Measurements from ENCODE around the gene RPS15. TPM values are rescaled to one million over a fixed set of nuclear protein-coding genes. Genes with fewer than 3 reads are reported as not detected.
"Not testable (repeated sequence)": the region's sequence is repeated elsewhere in the genome, so short reads cannot be mapped to it uniquely, and the experiment has no call there.

RPS15 gene
- total RNA-seq, 2 experiments from 2014 or later = 1,158 to 1,387 TPM

GRCh38 chr19:1475751-1476437 lies 37.7 kb downstream of the RPS15 start:
- DNase-seq = no peak
- H3K36me3 Mint-ChIP-seq (ENCODE audit: low read depth) = peaks cover 3% of the 10 kb centered on the region
- H3K27me3 Mint-ChIP-seq = peaks cover 6% of the 10 kb centered on the region
- ChIA-PET POLR2A (no interaction called here), CTCF (interaction anchor here (0.6 to 0.9 kb wide), 2 partner anchors 197 to 616 kb away, joined by 3 to 6 read pairs; no protein-coding TSS in a partner anchor)
- H3K4me1 Mint-ChIP-seq = peaks cover 31% of the 10 kb centered on the region
- no peak overlapping the region for H3K4me3 Mint-ChIP-seq
- no peaks in the 10 kb centered on the region for H3K9me3 Mint-ChIP-seq
- no peak overlapping the region for H3K27ac Mint-ChIP-seq

- H3K36me3 Mint-ChIP-seq (ENCODE audit: low read depth); H3K27me3 Mint-ChIP-seq; DNase-seq; H3K27ac Mint-ChIP-seq; H3K9me3 Mint-ChIP-seq; POLR2A ChIA-PET: not testable (repeated sequence)
- CTCF ChIA-PET = interaction anchor here (0.6 to 1.1 kb wide), 5 partner anchors 8 to 943 kb away, joined by 3 to 4 read pairs (median 3); no protein-coding TSS in a partner anchor
- Mint-ChIP-seq H3K4me3 (peak overlapping the region; percentile 51), H3K4me1 (peaks cover 27% of the 10 kb centered on the region)
Observed at GRCh38 chr19:1477056-1477455, 38.9 kb downstream of the RPS15 start.

GRCh38 chr19:1478934-1479707 lies 40.9 kb downstream of the RPS15 start, which contains the start of gene C19orf25:
Gene C19orf25 (minus strand): TSS chr19:1479215. CDS start chr19:1478903, 312 bp downstream.
- peak; percentile 95 for DNase-seq
- Mint-ChIP-seq H3K36me3 (ENCODE audit: low read depth) (peaks cover 3% of the 10 kb centered on the region), H3K4me3 (peak within 1 kb of the TSS; percentile 99), H3K4me1 (peaks cover 22% of the 10 kb centered on the region), H3K27me3 (no peaks in the 10 kb centered on the region), H3K9me3 (no peaks in the 10 kb centered on the region), H3K27ac (peak within 1 kb of the TSS; percentile 97)
- CTCF ChIA-PET = no interaction called here
- POLR2A ChIA-PET = interaction anchor here (0.6 kb wide), 1 partner anchor 35 kb away, joined by 5 read pairs; no protein-coding TSS in a partner anchor

DNA sequence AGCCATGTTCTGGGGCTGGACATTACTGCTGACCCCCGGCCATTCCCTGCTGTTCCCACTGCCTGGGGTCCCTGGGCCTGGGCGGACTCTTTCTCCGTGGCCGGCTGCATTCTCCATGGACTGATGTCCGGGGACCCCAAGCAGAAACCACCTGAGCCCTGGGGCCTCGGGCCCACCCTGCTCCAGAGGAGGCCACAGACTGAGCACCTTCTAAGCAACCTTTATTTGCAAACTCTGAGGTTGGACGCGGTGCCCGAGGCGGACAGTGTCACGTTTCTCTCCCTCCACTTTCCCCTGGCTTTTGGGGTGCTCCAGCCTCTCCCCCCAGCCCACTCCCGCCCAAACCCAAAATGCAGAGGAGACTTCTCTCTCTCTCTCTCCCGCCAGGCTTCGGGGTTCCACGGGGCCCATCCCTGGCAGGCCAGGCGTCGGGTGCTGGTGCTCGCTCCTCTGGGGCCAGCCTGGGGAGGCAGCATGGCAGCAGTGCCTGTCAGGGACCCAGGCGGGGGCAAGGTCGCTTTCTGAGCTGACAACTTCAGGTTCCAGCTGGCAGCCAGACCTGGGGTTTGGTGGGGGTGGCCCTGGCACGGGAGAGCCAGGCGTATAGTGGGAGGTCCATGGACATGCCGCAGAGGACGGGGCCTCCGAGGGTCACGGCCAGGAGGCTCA lies 43.2 kb downstream of the RPS15 start:
- no peak overlapping the region for H3K4me3 Mint-ChIP-seq
- ChIA-PET CTCF (interaction anchor here (0.9 kb wide), 1 partner anchor 9 kb away, joined by 3 read pairs; the partner anchor contains the start of gene REEP6), POLR2A (no interaction called here)
- peaks cover 22% of the 10 kb centered on the region for H3K4me1 Mint-ChIP-seq
- H3K36me3 Mint-ChIP-seq (ENCODE audit: low read depth) = peaks cover 3% of the 10 kb centered on the region
- H3K27ac Mint-ChIP-seq = no peak overlapping the region
- no peaks in the 10 kb centered on the region for H3K9me3 Mint-ChIP-seq
- no peak for DNase-seq
- H3K27me3 Mint-ChIP-seq = no peaks in the 10 kb centered on the region

DNA sequence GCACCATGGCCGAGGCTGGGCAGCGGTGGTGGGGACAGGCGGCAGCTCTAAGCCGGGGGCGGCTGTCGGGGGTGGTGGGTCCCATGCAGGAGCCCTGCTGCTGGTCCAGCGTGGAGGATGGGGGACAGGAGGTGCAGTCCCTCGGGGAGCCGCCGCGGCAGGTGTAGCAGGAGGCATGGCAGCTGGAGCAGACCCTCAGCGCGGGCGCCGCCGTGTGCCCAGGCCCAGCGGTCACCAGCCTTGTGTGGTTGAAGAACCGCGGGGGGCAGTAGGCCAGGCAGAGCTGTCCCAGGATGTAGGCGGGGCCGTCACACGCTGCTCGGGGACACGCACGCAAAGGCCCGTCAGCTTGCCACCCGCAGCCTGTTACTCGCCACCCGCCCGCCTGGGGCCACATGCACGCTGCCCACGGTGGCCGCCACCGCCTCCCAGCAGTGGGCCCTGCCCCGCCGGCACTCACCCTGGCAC lies 43.7 kb downstream of the RPS15 start:
- Mint-ChIP-seq H3K4me3 (no peak overlapping the region), H3K36me3 (ENCODE audit: low read depth) (peaks cover 3% of the 10 kb centered on the region), H3K4me1 (peaks cover 21% of the 10 kb centered on the region), H3K9me3 (no peaks in the 10 kb centered on the region), H3K27me3 (no peaks in the 10 kb centered on the region), H3K27ac (no peak overlapping the region)
- no peak for DNase-seq
- POLR2A ChIA-PET = no interaction called here
- CTCF ChIA-PET = no interaction called here

- H3K4me1 Mint-ChIP-seq = peaks cover 16% of the 10 kb centered on the region
- no peak overlapping the region for H3K27ac Mint-ChIP-seq
- DNase-seq = no peak
- ChIA-PET POLR2A (no interaction called here), CTCF (no interaction called here)
- peaks cover 3% of the 10 kb centered on the region for H3K36me3 Mint-ChIP-seq (ENCODE audit: low read depth)
- no peaks in the 10 kb centered on the region for H3K9me3 Mint-ChIP-seq
- H3K4me3 Mint-ChIP-seq = no peak overlapping the region
- no peaks in the 10 kb centered on the region for H3K27me3 Mint-ChIP-seq
Observed at GRCh38 chr19:1482361-1483130, 44.4 kb downstream of the RPS15 start.

- no peaks in the 10 kb centered on the region for H3K27me3 Mint-ChIP-seq
- H3K9me3 Mint-ChIP-seq = no peaks in the 10 kb centered on the region
- ChIA-PET CTCF (no interaction called here), POLR2A (no interaction called here)
- no peak overlapping the region for H3K27ac Mint-ChIP-seq
- DNase-seq = no peak
- no peak overlapping the region for H3K4me3 Mint-ChIP-seq
- H3K4me1 Mint-ChIP-seq = peaks cover 9% of the 10 kb centered on the region
- peaks cover 3% of the 10 kb centered on the region for H3K36me3 Mint-ChIP-seq (ENCODE audit: low read depth)
Observed at GRCh38 chr19:1483131-1483978, 45.2 kb downstream of the RPS15 start.

- Mint-ChIP-seq H3K27me3 (no peaks in the 10 kb centered on the region), H3K4me3 (no peak overlapping the region), H3K27ac (no peak overlapping the region), H3K36me3 (ENCODE audit: low read depth) (peaks cover 2% of the 10 kb centered on the region), H3K4me1 (peaks cover 8% of the 10 kb centered on the region), H3K9me3 (no peaks in the 10 kb centered on the region)
- ChIA-PET POLR2A (no interaction called here), CTCF (no interaction called here)
- no peak for DNase-seq
Observed at GRCh38 chr19:1483979-1484428, 45.8 kb downstream of the RPS15 start.

- Mint-ChIP-seq H3K4me3 (no peak overlapping the region), H3K36me3 (ENCODE audit: low read depth) (no peaks in the 10 kb centered on the region), H3K9me3 (no peaks in the 10 kb centered on the region), H3K4me1 (peaks cover 15% of the 10 kb centered on the region), H3K27ac (no peak overlapping the region), H3K27me3 (peaks cover 4% of the 10 kb centered on the region)
- ChIA-PET POLR2A (no interaction called here), CTCF (no interaction called here)
- no peak for DNase-seq
Observed at GRCh38 chr19:1486720-1487575, 48.8 kb downstream of the RPS15 start.

DNA sequence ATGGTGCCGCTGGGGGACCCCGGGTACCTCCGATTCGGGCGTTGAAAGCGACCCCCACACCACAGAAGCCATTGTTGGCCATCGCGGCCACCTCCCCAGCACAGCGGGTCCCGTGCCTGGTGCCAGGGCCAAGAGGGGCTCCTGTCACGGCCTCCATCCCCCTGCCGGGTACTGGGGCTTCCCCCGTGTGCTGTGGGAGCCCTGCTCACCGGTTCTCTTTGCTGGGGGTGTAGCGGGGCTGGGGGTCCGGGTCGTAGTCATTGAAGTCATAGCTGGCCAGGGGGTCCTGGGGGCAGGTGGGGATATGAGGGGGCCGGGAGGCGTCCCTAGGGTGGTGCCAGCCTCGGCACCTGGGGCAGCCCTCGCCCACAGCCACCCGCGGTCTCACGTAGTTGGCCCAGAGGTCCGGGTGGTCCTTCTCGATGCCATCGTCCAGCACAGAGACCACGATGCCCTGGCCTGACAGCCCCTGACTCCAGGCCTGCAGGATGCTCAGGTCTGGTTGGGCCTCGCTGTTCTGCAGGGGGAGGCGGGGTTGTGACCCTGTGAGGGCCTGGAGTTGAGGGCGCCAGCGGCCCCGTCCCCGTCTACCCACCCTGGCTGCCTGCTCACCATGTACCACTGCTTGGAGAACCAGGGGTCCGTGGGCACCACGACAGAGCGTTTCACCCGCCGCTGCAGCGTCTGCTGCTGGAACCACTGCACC lies 49.5 kb downstream of the RPS15 start:
- DNase-seq = no peak
- ChIA-PET POLR2A (no interaction called here), CTCF (interaction anchor here (1.3 kb wide), 1 partner anchor 221 kb away, joined by 3 read pairs; no protein-coding TSS in a partner anchor)
- Mint-ChIP-seq H3K27ac (no peak overlapping the region), H3K27me3 (peaks cover 10% of the 10 kb centered on the region), H3K4me3 (no peak overlapping the region), H3K4me1 (peaks cover 16% of the 10 kb centered on the region), H3K9me3 (no peaks in the 10 kb centered on the region), H3K36me3 (ENCODE audit: low read depth) (no peaks in the 10 kb centered on the region)

GRCh38 chr19:1488282-1488601 lies 50.0 kb downstream of the RPS15 start:
- DNase-seq = no peak
- CTCF ChIA-PET = interaction anchor here (1.3 kb wide), 1 partner anchor 222 kb away, joined by 3 read pairs; no protein-coding TSS in a partner anchor
- peaks cover 16% of the 10 kb centered on the region for H3K4me1 Mint-ChIP-seq
- H3K27ac Mint-ChIP-seq = no peak overlapping the region
- H3K9me3 Mint-ChIP-seq = no peaks in the 10 kb centered on the region
- H3K36me3 Mint-ChIP-seq (ENCODE audit: low read depth) = no peaks in the 10 kb centered on the region
- H3K4me3 Mint-ChIP-seq = no peak overlapping the region
- POLR2A ChIA-PET = no interaction called here
- H3K27me3 Mint-ChIP-seq = peaks cover 15% of the 10 kb centered on the region

Measured in activated CD4-positive, alpha-beta T cell treated with anti-CD3 and anti-CD28 coated beads, Interleukin-2, amount 10 ng/mL, durations not matched to agents 7 days and 5 days (primary cell).